Heart left ventricle (tissue), 16 donors: ENCODE data around the gene LRPPRC. TPM values are rescaled to one million over a fixed set of nuclear protein-coding genes. Genes with fewer than 3 reads are reported as not detected.

Experiments used
- ATAC-seq, 4 donors: fragments of 200-7000 bp; cut with Tn5 transposase; one replicate each; pipeline ENCODE4 v1.9.1; 2020 to 2022; ENCODE audit warnings: moderate library complexity in 4 of 4, mild to moderate bottlenecking in 3 of 4, moderate number of reproducible peaks in 1 of 4
- DNase-seq, 5 donors: peaks; one replicate each; pipeline ENCODE4 v3.0.0-alpha.2; 2020
- H3K27ac ChIP-seq, 12 donors: fragments of 200-600 bp; sonication (generic) in 4 of 12; one replicate each; pipeline versions ENCODE4 v1.5.0 to v1.8.0; 2016 to 2022; ENCODE audit warnings: mild to moderate bottlenecking in 2 of 12
- H3K27me3 ChIP-seq, 9 donors: fragments of 200-600 bp; sonication (generic) in 2 of 9; one replicate each; pipeline versions ENCODE4 v1.5.1 to v1.8.0; 2016 to 2022; ENCODE audit warnings: mild to moderate bottlenecking in 3 of 9
- H3K36me3 ChIP-seq, 9 donors: fragments of 200-600 bp; sonication (generic) in 2 of 9; one replicate each; pipeline versions ENCODE4 v1.5.0 to v1.8.0; 2018 to 2022; ENCODE audit warnings: mild to moderate bottlenecking in 2 of 9
- H3K4me1 ChIP-seq, 12 donors: fragments of 200-600 bp; sonication (generic) in 4 of 12; one replicate each; pipeline versions ENCODE4 v1.5.0 to v1.8.0; 2016 to 2022; ENCODE audit warnings: mild to moderate bottlenecking in 3 of 12
- H3K4me3 ChIP-seq, 12 donors: fragments of 200-600 bp; sonication (generic) in 4 of 12; one replicate each; pipeline versions ENCODE4 v1.5.0 to v1.8.0; 2017 to 2022; ENCODE audit warnings: mild to moderate bottlenecking in 9 of 12, moderate library complexity in 4 of 12
- H3K9me3 ChIP-seq, 12 donors: fragments of 200-600 bp; sonication (generic) in 4 of 12; one replicate each; pipeline versions ENCODE4 v1.5.0 to v1.8.0; 2016 to 2022; ENCODE audit warnings: mild to moderate bottlenecking in 1 of 12
- POLR2A ChIP-seq, 2 donors: fragments of 450-650 bp; IDR thresholded peaks; one replicate each; pipeline ENCODE4 v1.6.1; 2017; ENCODE audit warnings: antibody characterized with exemption in 2 of 2, mild to moderate bottlenecking in 2 of 2, moderate library complexity in 2 of 2
- WGBS, 4 donors: extraction: QIAGEN DNeasy Blood & Tissue Kit in 2 of 4; methylation state at CpG; one replicate each; pipeline versions ENCODE4 v1.1.5 to v1.1.7; 2013 to 2018; 5-methylcytosine and 5-hydroxymethylcytosine counted together
- intact Hi-C, 10 donors: fragments of 100-400 bp; cut with DNase I; formaldehyde crosslinking; loops; one replicate each; pipeline versions ENCODE4 v1.11.1 to v1.14.2; 2022
- polyA plus RNA-seq, 2 donors: library from polyadenylated mRNA; stranded (reverse); fragments of 200-250 nt; gene quantifications; one replicate each; pipeline ENCODE4 v1.2.3, GENCODE V29; 2013
- total RNA-seq, 9 donors: library from RNA; depleted of rRNA in 2 of 9; stranded (reverse); fragments of >200 nt in 2 of 9; fragmentation: NEBNext Ultra II Directional in 3 of 9; extraction: Animal tissue kit (Norgen Biotek cat#: 25700) in 3 of 9; gene quantifications; one replicate each; pipeline versions ENCODE4 v1.1.0 to v1.2.4, GENCODE V29; 2016 to 2023
- TF ChIP-seq, protein P1 (sequence below), 12 donors: fragments of 200-600 bp; sonication (generic) in 4 of 12; IDR thresholded peaks; one replicate each; pipeline versions ENCODE4 v1.5.0 to v1.8.0; 2018 to 2022; ENCODE audit warnings: antibody characterized with exemption in 12 of 12, mild to moderate bottlenecking in 5 of 12
- donor health status: ischemic (EF 13 %, LVEDD 7.1; RV severe dilation, severe dysfunction).
- donor health status: healthy with polysubstance abuse.
- donor health status: DM: no; HTN: yes; CAD: no.
- donor health status: DM: no; HTN: no; CAD: no.
- donor health status: ischemic (EF 25% LVEDD 6.9; RV normal size, moderate dysfunction).
- donor health status: ischemic (EF 25% LVEDD 5.7; RV mildly dilated, moderate dysfunction).
- donor health status: healthy.
- donor health status: DM: yes; HTN: yes; CAD: no.
- donor health status: ischemic (EF 35%, LVEDD 5.7; RV mildly dilated, moderate dysfunction).
- donor health status: nonischemic (EF 11% LVEDD 7.7; RV severe dilation, severe dysfunction).
- donor health status: DM: yes; HTN: yes; CAD: no.
- donor health status: PGD.
- donor health status: ischemic (EF 29% LVEDD 5.4; RV normal size, mild dysfunction).
- donor health status: nonischemic (EF 23%, LVEDD 6.1; RV moderate dilation, normal function).

The LRPPRC gene
- total and polyA plus RNA-seq, 11 donors: 23.2 to 117 (median 88.0) TPM

DNA sequence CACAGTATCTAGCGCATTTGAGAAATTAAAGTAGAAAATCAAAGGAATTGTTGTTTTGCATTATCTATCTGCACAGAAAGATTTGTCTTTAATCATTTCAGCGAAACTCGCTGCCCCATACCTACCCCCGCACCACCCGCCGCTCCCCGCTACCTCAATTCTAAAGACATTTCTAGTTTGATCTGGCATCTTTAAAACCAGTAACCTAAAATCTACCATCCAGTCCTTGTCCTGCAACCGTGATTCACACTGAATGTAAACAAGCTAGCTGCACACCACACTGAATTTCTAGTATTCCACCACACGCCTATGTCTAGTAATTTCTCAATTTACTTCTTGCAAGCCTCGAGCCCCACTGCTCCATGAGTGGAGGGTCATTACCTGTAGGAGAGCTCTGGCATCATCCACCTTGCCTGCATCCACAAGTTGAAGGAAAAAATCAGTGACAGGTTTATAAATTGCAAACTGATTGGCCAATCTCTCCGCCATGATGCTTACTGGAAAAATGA lies 96.9 kb downstream of the LRPPRC start:
- H3K4me3 ChIP-seq: no peak overlapping the region
- TF ChIP-seq POLR2A (IDR thresholded peaks at IDR 0.05): no peak
- TF ChIP-seq, protein P1, sequence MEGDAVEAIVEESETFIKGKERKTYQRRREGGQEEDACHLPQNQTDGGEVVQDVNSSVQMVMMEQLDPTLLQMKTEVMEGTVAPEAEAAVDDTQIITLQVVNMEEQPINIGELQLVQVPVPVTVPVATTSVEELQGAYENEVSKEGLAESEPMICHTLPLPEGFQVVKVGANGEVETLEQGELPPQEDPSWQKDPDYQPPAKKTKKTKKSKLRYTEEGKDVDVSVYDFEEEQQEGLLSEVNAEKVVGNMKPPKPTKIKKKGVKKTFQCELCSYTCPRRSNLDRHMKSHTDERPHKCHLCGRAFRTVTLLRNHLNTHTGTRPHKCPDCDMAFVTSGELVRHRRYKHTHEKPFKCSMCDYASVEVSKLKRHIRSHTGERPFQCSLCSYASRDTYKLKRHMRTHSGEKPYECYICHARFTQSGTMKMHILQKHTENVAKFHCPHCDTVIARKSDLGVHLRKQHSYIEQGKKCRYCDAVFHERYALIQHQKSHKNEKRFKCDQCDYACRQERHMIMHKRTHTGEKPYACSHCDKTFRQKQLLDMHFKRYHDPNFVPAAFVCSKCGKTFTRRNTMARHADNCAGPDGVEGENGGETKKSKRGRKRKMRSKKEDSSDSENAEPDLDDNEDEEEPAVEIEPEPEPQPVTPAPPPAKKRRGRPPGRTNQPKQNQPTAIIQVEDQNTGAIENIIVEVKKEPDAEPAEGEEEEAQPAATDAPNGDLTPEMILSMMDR (IDR thresholded peaks at IDR 0.05): no peak
- no peak for ATAC-seq
- H3K4me1 ChIP-seq: no peaks in the 10 kb centered on the region
- WGBS, 4 donors: 92 to 97% (median 95%) methylated on average over 11 of the region's 11 CpGs
- no peak for DNase-seq
- H3K9me3 ChIP-seq: no peaks in the 10 kb centered on the region
- intact Hi-C loops: no loop called here
- H3K27ac ChIP-seq: no peak overlapping the region
- no peaks in the 10 kb centered on the region for H3K27me3 ChIP-seq
- H3K36me3 ChIP-seq: peaks cover 0 to 95% (median 78%) of the 10 kb centered on the region in 9 donors

DNA sequence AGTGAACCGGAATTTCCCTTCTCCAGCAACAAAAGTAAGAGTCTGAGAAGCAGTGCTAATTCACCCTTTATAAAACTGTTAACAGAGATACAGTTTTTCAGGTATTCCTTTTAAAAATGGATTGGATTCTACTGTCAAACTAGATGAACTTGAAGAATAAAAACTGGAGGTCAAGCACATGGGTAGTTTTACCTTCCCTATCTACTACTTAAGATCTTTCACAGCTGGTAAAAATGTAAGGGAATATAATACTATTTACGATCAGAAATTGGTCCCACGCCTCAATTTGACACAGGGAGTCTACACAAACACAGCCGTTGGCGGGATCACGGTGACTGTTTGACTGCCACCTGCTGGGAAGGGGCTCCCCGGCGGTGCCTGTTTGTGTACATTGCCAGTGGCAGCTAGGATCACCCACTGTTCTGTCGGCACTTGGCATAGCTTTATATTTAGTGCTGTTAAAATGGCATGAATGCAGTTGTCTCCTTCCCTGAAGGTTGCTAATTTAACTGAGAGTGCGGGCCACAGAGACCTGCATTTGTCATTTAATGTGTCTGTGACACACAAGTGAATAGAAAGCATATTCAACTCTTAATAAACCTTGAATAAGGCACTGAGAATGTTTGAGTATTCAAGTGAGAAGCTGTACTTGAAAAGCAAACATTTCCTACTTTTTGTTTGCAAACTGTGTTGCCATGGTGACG lies 97.5 kb downstream of the LRPPRC start:
- 73 to 77% (median 75%) methylated on average over 11 of the region's 11 CpGs for WGBS, 4 donors
- DNase-seq (no peak), ATAC-seq (no peak)
- H3K4me3 ChIP-seq: no peak overlapping the region
- no peaks in the 10 kb centered on the region for H3K9me3 ChIP-seq
- TF ChIP-seq, protein P1 (IDR thresholded peaks at IDR 0.05): peak in 3 of 12 donors; percentile 10 to 18 (median 11)
- no peak for TF ChIP-seq POLR2A (IDR thresholded peaks at IDR 0.05)
- H3K27ac ChIP-seq: no peak overlapping the region
- intact Hi-C loops: no loop called here
- no peaks in the 10 kb centered on the region for H3K4me1 ChIP-seq
- no peaks in the 10 kb centered on the region for H3K27me3 ChIP-seq
- H3K36me3 ChIP-seq: peaks cover 0 to 96% (median 79%) of the 10 kb centered on the region in 9 donors

DNA sequence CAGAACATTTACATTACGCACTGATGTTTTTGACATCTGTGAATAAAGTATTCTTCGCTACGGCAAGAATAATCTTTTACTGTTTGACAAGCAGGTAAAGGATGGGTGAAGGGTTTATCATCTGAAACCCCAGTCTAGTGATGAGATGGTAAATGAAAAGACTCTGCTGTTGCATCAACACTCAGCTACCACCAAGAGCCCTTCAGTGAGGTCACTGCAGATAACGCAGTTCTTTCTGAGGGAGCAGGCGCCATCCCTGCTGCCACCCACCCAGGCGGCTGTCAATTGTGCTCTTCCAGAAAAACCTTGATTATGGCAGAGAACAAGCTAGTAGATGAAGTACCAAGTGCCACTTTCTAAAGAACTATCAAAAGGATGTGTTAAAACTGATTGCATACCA lies 98.3 kb downstream of the LRPPRC start:
- no peak overlapping the region for H3K4me3 ChIP-seq
- H3K27ac ChIP-seq: no peak overlapping the region
- H3K9me3 ChIP-seq: no peaks in the 10 kb centered on the region
- no peaks in the 10 kb centered on the region for H3K4me1 ChIP-seq
- intact Hi-C loops: no loop called here
- peaks cover 0 to 99% (median 87%) of the 10 kb centered on the region in 9 donors for H3K36me3 ChIP-seq
- WGBS, 4 donors: 76 to 88% (median 83%) methylated on average over 6 of the region's 6 CpGs
- DNase-seq: no peak
- no peaks in the 10 kb centered on the region for H3K27me3 ChIP-seq
- ATAC-seq: no peak
- TF ChIP-seq, protein P1 (IDR thresholded peaks at IDR 0.05): no peak
- TF ChIP-seq POLR2A (IDR thresholded peaks at IDR 0.05): no peak

DNA sequence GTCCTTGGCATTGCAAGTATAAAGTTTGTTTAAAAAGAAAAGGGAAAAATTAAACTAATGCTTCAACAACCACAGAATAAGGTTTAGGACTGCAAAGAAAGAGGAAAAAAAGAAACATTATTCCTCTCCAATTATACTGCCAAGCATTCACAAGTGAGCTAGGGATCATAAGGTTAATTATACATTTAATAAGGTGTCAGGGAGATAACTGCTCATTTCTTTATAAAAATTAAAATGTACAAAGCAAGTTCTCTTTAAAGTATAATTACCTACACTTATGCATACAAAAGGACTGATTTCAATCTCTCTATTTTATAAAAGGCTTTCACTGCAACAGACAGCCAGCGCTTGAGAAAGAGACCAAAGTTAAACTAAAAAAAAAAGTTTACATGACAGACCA lies 98.9 kb downstream of the LRPPRC start:
- Histone ChIP-seq H3K27me3 (no peaks in the 10 kb centered on the region), H3K9me3 (no peaks in the 10 kb centered on the region), H3K4me1 (no peaks in the 10 kb centered on the region), H3K36me3 (peaks cover 0 to 99% (median 93%) of the 10 kb centered on the region in 9 donors), H3K27ac (no peak overlapping the region), H3K4me3 (no peak overlapping the region)
- intact Hi-C loops: no loop called here
- WGBS, 4 donors: 84 to 97% (median 95%) methylated on average over 1 of the region's 1 CpG
- TF ChIP-seq POLR2A (IDR thresholded peaks at IDR 0.05): no peak
- TF ChIP-seq, protein P1 (IDR thresholded peaks at IDR 0.05): no peak
- no peak for DNase-seq
- no peak for ATAC-seq
